T-helper 2 cell treated with Interferon-gamma antibody and Interleukin-4, amounts not matched to agents 5 μg/mL and 100 μg/mL, for 36 hours (primary cell): ENCODE results near the gene TMEM217.

Experiments used
- DNase-seq: peaks from one replicate; pipeline ENCODE4 v3.0.0; 2021; ENCODE audit warnings: low spot score
- H3K27ac Mint-ChIP-seq: one replicate; pipeline ENCODE4 v1.8.0; 2021; ENCODE audit warnings: mild to moderate bottlenecking, mixed read lengths
- H3K27me3 Mint-ChIP-seq: one replicate; pipeline ENCODE4 v1.8.0; 2021; ENCODE audit warnings: low read depth, mixed read lengths
- H3K36me3 Mint-ChIP-seq: one replicate; pipeline ENCODE4 v1.8.0; 2021; ENCODE audit warnings: low read depth, mixed read lengths
- H3K4me1 Mint-ChIP-seq: one replicate; pipeline ENCODE4 v1.8.0; 2021; ENCODE audit warnings: low read depth, mixed read lengths
- H3K4me3 Mint-ChIP-seq: one replicate; pipeline ENCODE4 v1.8.0; 2022; ENCODE audit warnings: mild to moderate bottlenecking, moderate library complexity, mixed read lengths
- H3K9me3 Mint-ChIP-seq: one replicate; pipeline ENCODE4 v1.8.0; 2021; ENCODE audit warnings: mixed read lengths

The TMEM217 gene

DNA sequence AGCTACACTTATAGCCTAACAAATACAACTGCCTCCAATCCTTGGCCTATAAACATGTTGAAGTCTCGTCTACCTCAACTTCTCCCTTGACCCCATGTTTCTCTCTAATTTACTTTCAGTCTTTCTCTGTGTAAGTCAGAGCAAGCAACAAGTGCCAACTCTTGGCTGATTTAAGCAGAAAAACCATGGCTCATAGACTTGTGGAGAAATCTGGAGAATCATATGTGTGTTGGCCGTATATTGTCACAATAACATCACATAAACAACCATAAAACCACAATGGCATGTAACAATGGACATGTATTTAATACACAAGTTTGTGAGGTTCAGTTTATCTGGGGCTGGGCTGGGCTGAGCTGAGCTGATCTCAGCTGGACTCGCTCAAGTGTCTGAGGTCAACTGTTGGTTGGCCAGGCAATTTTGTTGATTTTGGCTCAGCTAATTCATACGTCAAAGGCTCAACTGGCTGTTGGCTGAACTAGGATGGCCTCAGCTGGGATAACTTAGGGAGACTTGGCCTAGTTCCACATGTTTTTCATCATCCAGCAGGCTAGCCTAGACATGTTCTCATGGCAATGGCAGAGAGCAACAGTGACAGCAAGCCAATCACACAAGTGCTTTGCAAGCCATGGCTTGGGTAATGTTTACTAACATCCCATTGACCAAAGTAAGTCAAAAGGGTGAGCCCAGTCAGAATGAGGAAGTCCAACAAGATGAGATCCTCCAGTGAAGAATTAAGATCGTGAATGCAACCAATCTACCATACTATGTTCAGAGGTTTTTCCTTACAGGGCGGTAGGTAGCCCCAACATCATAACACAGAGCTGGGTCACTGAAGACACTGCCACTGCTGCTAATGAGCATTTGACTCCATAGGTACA is 13.3 kb downstream of the TMEM217 start:
- H3K27ac Mint-ChIP-seq = no peak overlapping the region
- no peaks in the 10 kb centered on the region for H3K27me3 Mint-ChIP-seq
- no peaks in the 10 kb centered on the region for H3K36me3 Mint-ChIP-seq
- DNase-seq = no peak
- H3K9me3 Mint-ChIP-seq = no peaks in the 10 kb centered on the region
- peaks cover 12% of the 10 kb centered on the region for H3K4me1 Mint-ChIP-seq
- H3K4me3 Mint-ChIP-seq = no peak overlapping the region

DNA sequence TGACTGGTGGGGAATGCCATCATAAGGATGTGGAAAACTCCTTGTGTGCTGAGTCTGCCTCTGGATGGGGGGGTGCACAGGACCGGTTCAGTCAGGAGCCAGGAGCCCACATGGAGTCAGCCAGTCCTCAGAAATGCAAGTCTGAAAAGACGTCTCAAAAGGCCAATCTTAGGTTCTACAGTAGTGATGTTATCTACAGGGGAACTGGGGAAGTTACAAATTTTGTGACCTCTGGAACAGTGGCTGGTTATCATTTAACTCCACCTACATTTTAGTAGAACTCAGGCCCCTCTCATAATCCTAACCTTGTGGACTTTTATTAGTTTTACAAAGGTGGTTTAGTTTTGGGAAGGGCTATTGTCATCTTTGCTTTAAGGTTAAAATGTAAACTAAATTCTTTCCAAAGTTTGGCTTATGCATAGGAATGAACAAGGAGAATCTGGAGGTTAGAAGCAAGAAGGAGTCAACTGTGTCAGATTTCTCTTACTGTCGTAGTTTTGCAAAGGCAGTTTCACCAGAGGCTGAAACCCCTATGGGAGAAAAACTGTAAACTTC is 14.1 kb downstream of the TMEM217 start:
- no peaks in the 10 kb centered on the region for H3K27me3 Mint-ChIP-seq
- H3K4me1 Mint-ChIP-seq = peaks cover 15% of the 10 kb centered on the region
- no peak overlapping the region for H3K4me3 Mint-ChIP-seq
- no peak overlapping the region for H3K27ac Mint-ChIP-seq
- H3K36me3 Mint-ChIP-seq = no peaks in the 10 kb centered on the region
- no peak for DNase-seq
- no peaks in the 10 kb centered on the region for H3K9me3 Mint-ChIP-seq

DNA sequence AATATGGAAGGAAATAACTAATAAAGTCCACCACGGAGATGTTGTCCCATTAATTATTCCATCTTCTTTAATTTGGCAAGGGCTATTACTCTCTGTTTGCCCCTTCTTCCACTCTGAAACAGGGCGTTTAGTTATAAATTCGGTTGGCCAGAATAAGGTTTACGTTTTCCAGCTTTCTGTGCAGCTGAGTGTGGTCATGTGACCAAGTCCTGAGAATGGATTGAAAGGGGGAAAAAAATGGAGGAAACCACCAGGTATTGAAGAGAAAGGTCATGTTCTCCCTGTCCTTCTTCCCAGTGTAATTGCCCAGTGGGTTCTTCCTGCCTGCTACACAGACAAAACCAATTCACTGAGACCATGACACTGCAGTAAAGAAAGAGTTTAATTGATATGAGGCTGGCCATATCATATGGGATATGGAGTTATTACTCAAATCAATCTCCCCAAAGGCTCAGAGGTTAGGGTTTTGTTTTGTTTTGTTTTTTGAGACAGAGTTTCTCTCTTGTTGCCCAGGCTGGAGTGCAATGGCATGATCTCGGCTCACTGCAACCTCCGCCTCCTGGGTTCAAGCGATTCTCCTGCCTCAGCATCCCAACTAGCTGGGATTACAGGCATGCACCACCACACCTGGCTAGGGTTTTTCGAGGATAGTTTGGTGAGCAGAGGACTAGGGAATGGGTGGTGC is 14.7 kb downstream of the TMEM217 start:
- no peaks in the 10 kb centered on the region for H3K36me3 Mint-ChIP-seq
- no peaks in the 10 kb centered on the region for H3K27me3 Mint-ChIP-seq
- H3K4me3 Mint-ChIP-seq = no peak overlapping the region
- H3K4me1 Mint-ChIP-seq = peaks cover 18% of the 10 kb centered on the region
- no peak overlapping the region for H3K27ac Mint-ChIP-seq
- H3K9me3 Mint-ChIP-seq = no peaks in the 10 kb centered on the region
- no peak for DNase-seq

DNA sequence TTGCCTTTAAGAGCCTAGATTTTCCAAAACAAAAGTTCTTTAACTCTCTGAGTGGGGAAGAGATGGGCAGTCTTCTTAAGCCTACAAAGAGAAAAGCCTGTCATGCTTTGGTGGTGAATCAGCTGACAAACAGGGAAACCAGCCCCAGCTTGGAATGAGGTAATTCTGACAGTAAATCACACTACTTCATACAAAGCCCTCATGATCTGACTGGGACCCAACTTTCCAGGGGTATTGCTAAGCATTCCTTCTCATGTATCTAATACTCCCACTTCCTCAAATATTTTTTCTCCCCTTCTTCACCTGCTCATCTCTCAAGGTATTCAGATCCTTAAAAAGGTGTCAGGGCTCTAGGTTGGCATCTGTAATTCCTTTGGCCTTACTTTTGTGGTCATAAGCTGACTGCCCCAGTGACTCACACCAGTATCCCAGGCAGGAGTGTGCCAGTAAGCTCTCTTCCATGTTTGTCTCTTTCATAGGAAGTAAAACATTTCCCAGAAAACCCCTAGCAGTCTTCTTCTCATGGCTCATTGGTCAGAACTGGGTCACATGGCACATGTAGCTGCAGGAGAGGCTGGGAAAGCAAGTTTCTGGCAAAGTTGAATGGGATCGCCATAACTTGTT is 15.4 kb downstream of the TMEM217 start:
- Mint-ChIP-seq H3K36me3 (no peaks in the 10 kb centered on the region), H3K27ac (no peak overlapping the region), H3K27me3 (no peaks in the 10 kb centered on the region), H3K9me3 (no peaks in the 10 kb centered on the region), H3K4me1 (peaks cover 20% of the 10 kb centered on the region), H3K4me3 (no peak overlapping the region)
- DNase-seq = no peak

DNA sequence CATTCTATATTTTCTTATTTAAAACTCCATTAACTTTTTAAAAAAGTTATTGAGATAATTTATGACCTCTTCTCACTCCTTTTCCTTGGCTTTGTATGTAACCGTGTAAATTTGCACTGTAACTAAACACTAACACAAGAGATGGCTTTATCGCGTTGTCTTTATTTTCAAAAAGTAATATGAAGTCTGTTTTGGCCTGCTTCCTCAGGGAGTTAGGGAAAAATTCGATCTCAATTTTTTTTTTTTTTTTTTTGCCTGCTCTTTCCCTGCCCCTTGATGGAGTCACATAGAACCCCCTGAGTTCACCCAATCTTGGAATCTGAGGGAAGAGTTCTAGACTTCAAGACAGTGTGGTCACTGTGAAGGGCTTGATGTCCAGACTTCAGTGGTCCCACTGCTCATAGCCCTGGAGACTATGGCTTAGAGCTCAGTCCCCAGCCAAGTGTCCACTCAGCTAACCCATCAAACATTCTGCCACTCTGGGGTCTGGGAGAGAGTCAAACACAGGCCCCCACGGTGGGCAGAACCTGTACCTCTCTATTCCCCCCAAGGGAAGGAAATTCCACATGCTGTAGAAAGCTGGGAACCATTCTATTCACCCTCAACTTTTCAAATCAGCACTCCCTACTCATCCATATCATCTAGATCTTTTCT is 16.0 kb downstream of the TMEM217 start:
- H3K4me1 Mint-ChIP-seq = peaks cover 24% of the 10 kb centered on the region
- H3K27me3 Mint-ChIP-seq = no peaks in the 10 kb centered on the region
- DNase-seq = no peak
- no peak overlapping the region for H3K27ac Mint-ChIP-seq
- H3K4me3 Mint-ChIP-seq = no peak overlapping the region
- H3K36me3 Mint-ChIP-seq = no peaks in the 10 kb centered on the region
- no peaks in the 10 kb centered on the region for H3K9me3 Mint-ChIP-seq

DNA sequence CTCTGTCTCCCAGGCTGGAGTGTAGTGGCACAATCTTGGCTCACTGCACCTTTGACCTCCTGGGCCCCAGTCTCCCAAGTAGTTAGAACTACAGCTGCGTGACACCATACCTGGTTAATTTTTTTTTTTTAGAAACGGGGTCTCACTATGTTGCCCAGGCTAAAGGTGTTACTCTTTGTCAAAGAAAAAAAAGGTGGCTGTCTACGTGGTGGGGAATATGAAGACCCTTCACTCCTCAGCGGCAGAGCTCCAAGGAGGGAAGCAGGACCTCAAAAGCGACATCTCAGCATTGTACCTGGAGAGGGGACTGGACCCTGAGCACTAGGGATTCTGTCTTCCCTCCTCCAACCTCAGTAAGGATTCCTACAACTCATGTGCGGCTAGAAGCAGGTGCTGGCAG is 16.8 kb downstream of the TMEM217 start:
- Mint-ChIP-seq H3K4me1 (peaks cover 26% of the 10 kb centered on the region), H3K27me3 (no peaks in the 10 kb centered on the region), H3K27ac (no peak overlapping the region)

DNA sequence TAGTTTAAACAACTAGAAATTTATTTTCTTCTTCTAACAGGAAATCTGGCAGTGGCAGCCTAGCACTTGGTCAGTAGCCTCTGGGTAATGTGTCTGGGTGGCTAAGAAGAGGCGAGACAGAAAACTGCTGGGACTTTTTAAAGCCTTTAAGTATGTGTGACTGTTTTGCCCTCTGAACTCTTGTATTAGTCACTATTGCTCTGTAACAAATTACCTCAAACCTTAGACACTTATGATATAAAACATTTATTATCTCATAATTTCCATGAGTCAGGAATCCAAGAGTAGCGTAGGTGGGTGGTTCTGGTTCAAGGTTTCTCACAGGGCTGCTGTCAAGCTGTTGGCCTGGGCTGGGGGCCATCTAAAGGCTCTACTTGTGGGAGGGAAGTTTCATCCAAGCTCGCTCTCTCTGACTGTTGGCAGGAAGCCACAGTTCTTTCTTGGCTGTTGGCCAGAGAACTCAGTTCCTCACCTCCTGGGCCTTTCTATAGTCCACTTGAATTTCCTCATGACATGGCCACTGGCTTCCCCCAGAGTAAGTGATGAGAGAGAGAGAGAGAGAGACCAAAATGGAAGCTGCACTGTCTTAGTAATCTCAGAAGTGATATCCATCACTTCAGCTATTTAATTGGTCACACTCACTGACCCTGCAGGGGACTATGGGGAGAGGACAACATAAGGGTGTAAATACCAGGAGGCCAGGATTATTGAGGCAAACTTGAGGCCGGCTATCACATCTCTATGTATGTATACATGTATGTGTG is 17.8 kb downstream of the TMEM217 start:
- DNase-seq = peak; percentile 84
- H3K27me3 Mint-ChIP-seq = no peaks in the 10 kb centered on the region
- no peak overlapping the region for H3K4me3 Mint-ChIP-seq
- no peaks in the 10 kb centered on the region for H3K9me3 Mint-ChIP-seq
- H3K4me1 Mint-ChIP-seq = peaks cover 26% of the 10 kb centered on the region
- H3K36me3 Mint-ChIP-seq = no peaks in the 10 kb centered on the region
- peak overlapping the region; percentile 68 for H3K27ac Mint-ChIP-seq

More for the DNA sequence above, 16.8 kb downstream of the TMEM217 start:
- Mint-ChIP-seq H3K36me3 (no peaks in the 10 kb centered on the region), H3K4me3 (no peak overlapping the region), H3K9me3 (no peaks in the 10 kb centered on the region)
- no peak for DNase-seq

DNA sequence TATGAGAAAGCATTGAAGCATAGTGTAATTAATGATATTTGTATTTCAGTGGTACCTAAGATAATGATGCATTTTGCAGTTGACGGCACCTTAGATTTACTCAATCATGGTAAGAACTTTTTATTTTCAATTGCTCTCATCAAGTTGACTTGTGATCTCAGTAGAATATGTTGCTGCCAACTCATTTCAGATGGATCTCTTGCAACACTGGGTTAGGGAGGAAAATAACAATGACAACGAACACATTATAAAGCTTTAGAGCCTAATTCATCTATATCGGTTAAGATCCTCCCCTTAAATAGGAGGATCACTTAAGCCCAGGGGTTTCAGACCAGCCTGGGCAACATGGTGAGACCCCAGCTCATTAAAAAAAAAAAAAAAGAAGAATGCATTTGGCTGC is 18.4 kb downstream of the TMEM217 start:
- Mint-ChIP-seq H3K27ac (no peak overlapping the region), H3K36me3 (no peaks in the 10 kb centered on the region), H3K27me3 (no peaks in the 10 kb centered on the region), H3K4me3 (no peak overlapping the region), H3K4me1 (peaks cover 26% of the 10 kb centered on the region), H3K9me3 (no peaks in the 10 kb centered on the region)
- DNase-seq = no peak

DNA sequence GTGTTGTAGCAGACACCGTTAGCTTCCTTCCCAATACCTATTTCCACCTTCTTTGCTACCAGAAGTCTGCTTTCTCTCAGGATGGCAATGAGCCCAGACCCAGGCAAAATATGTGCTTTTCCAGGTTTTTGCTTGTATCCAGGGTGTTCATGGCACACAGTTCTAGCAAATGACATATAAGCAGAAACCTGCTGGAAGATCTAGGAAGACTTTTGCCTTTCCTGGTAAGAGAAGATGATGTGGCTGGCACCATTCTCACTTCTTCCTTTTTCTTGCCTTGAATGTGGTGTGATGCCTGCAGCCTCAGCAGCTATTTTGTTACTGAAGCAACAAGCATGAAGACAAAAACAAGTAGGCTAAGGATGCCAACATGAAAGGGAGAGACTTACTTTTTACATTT is 19.6 kb downstream of the TMEM217 start:
- no peaks in the 10 kb centered on the region for H3K27me3 Mint-ChIP-seq
- no peak overlapping the region for H3K4me3 Mint-ChIP-seq
- no peaks in the 10 kb centered on the region for H3K9me3 Mint-ChIP-seq
- no peak overlapping the region for H3K27ac Mint-ChIP-seq
- H3K4me1 Mint-ChIP-seq = peaks cover 22% of the 10 kb centered on the region
- DNase-seq = no peak
- H3K36me3 Mint-ChIP-seq = no peaks in the 10 kb centered on the region

DNA sequence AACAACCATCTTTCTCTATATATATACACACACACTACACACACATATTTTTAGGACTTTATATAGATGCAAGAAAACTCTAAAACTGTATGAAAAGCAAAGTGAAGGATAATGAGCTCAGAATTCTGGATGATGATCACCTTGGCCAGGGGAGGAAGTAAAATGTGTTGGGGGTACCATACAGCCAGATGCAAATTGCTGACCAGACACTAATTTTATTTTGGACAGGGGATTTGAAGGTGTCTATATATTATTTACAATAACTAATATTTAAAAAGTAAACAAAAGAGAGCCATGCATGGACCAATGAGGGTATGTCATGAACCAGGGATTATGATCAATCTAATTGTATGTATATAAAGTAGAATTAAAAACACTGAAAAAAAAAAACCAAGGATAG is 20.2 kb downstream of the TMEM217 start:
- Mint-ChIP-seq H3K4me3 (no peak overlapping the region), H3K27me3 (no peaks in the 10 kb centered on the region), H3K36me3 (no peaks in the 10 kb centered on the region), H3K9me3 (no peaks in the 10 kb centered on the region), H3K4me1 (peaks cover 22% of the 10 kb centered on the region), H3K27ac (no peak overlapping the region)
- DNase-seq = no peak

DNA sequence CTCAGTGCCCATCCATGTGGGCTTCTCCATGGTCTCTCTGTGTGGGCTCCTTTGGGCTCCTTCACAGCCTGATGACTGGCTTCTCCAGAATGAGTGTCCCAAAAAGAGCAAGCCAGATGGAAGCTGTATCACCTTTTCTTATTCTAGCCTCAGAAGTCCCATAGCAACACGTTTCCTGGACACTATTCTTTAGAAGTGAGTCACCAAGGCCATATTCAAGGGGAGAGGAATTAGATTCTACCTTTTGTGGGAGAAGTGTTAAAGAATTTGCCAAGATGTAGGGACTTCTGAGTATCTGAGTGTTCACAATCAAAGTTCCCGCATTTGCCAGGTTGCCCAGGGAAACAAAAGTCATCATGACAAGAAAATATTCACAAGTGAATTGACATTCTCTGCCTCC is 21.0 kb downstream of the TMEM217 start:
- Mint-ChIP-seq H3K36me3 (no peaks in the 10 kb centered on the region), H3K4me1 (peaks cover 22% of the 10 kb centered on the region), H3K27me3 (no peaks in the 10 kb centered on the region), H3K9me3 (no peaks in the 10 kb centered on the region), H3K4me3 (no peak overlapping the region), H3K27ac (no peak overlapping the region)
- no peak for DNase-seq

DNA sequence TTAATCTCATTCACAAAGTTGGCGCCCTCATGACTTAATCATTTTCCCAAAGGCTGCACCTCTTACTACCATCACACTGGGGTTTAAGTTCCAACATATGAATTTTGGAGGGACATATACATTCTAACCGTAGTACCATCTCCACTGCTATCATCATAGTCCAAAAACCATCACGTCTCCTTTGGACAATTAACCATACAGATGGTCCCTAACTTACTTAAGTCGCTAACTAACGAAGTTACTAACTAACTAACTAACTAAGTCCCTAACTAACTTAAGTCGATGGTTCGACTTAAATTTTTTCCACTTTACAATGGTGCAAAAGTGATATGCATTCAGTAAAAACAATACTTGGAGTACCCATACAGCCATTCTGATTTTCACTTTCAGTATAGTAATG is 24.4 kb downstream of the TMEM217 start:
- H3K27ac Mint-ChIP-seq = no peak overlapping the region
- H3K27me3 Mint-ChIP-seq = no peaks in the 10 kb centered on the region
- peaks cover 12% of the 10 kb centered on the region for H3K4me1 Mint-ChIP-seq
- H3K36me3 Mint-ChIP-seq = no peaks in the 10 kb centered on the region
- H3K4me3 Mint-ChIP-seq = no peak overlapping the region
- DNase-seq = no peak
- H3K9me3 Mint-ChIP-seq = no peaks in the 10 kb centered on the region

DNA sequence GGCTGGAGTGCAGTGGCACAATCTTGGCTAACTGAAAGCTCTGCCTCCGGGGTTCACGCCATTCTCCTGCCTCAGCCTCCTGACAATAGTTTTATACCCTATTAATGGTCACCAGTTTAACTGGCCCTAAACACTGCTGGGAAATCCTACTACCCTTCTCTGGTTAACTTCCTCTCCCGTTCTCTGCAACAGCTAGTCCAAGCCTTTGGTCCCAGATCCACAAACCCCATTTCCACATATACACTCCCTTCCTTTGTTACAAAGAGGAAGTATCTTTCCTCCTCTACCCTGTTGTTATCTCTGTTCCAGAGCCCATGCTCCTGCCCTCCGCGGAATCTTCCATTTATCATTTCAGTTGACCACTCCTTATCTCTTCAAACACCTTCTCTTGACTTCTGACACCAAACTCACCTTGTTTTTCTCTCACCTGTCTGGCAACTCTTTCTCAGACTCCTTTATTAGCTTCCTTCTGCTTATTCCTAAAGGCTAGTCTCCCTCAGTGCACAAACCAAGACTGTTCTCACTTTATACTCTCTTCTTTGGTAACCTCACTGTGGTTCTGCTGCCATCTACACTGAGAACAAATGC is 25.4 kb downstream of the TMEM217 start:
- Mint-ChIP-seq H3K4me1 (peaks cover 7% of the 10 kb centered on the region), H3K27me3 (no peaks in the 10 kb centered on the region), H3K27ac (no peak overlapping the region), H3K36me3 (no peaks in the 10 kb centered on the region), H3K9me3 (no peaks in the 10 kb centered on the region), H3K4me3 (no peak overlapping the region)
- no peak for DNase-seq
